ENCODE results near the gene SPATA31D3.

DNA sequence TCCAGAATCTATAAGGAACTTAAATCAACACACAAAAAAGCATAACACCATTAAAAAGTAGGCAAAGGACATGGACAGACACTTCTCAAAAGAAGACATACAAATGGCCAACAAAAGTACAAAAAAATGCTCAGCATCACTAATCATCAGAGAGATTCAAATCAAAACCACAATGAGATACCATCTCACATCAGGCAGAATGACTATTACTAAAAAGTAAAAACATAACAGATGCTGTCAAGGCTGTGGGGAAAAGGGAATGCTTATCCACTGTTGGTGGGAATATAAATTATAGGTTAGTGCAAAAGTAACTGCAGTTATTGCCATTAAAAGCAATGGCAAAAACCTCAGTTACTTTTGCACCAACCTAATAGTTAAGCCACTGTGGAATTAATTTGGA lies 47.2 kb upstream of the SPATA31D3 start:
- TF ChIP-seq, protein P1, sequence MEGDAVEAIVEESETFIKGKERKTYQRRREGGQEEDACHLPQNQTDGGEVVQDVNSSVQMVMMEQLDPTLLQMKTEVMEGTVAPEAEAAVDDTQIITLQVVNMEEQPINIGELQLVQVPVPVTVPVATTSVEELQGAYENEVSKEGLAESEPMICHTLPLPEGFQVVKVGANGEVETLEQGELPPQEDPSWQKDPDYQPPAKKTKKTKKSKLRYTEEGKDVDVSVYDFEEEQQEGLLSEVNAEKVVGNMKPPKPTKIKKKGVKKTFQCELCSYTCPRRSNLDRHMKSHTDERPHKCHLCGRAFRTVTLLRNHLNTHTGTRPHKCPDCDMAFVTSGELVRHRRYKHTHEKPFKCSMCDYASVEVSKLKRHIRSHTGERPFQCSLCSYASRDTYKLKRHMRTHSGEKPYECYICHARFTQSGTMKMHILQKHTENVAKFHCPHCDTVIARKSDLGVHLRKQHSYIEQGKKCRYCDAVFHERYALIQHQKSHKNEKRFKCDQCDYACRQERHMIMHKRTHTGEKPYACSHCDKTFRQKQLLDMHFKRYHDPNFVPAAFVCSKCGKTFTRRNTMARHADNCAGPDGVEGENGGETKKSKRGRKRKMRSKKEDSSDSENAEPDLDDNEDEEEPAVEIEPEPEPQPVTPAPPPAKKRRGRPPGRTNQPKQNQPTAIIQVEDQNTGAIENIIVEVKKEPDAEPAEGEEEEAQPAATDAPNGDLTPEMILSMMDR (IDR thresholded peaks at IDR 0.05; ENCODE audit: low read depth, low read length) = no peak
- no peak for TF ChIP-seq EZH2phosphoT487 (IDR thresholded peaks at IDR 0.05; ENCODE audit: low read depth)

Measured in OCI-LY3 (cell line).